HG03521 (cell line): ENCODE results near the gene SH3BGR.
"Not testable (repeated sequence)": the region's sequence is repeated elsewhere in the genome, so short reads cannot be mapped to it uniquely, and the experiment has no call there.

Source experiments
- ATAC-seq: cut with Tn5 transposase; IDR thresholded peaks from one replicate; pipeline ENCODE4 v1.9.1; 2021; ENCODE audit warnings: mild to moderate bottlenecking, moderate library complexity; ENCODE audit not compliant: unreplicated experiment

Gene SH3BGR

DNA sequence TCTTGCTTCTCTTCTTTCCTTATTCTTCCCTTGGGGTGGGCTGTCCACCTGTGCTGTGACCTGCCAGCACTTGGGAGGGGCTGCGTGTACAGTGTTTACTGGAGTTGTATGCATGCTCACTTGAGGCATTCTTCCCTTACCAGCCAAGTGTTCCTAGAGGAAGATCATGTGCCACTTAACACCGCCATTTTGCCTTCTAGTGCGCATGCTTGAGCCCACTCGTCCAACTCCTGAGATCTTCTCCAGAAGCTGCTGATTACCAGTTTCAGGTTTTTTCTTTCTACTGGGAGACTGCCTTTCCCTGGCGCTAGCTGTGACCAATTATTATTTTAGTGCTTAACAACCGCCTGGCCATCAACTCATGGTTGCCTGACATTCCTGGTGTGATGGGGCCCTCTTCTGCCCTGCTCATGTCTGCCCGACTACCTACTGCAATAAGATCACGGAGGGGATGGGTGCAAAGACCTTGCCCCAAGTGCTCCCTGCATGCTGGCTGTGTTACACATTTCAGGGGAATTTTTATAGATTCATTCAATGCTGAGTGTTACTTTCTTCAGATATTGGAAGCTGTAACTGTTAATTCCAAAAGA is 86.8 kb downstream of the SH3BGR start:
- ATAC-seq = no peak

DNA sequence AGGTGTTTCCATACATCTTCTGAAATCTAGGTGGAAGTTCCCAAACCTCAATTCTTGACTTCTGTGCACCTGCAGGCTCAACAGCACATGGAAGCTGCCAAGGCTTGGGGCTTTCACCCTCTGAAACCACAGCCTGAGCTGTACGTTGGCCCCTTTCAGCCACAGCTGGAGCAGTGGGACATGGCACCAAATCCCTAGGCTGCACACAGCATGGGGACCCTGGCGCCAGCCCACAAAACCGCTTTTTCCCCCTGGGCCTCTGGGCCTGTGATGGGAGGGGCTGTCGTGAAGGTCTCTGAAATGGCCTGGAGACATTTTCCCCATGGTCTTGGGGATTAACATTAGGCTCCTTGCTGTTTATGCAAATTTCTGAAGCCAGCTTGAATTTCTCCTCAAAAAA is 88.6 kb downstream of the SH3BGR start:
- not testable (repeated sequence) for ATAC-seq

DNA sequence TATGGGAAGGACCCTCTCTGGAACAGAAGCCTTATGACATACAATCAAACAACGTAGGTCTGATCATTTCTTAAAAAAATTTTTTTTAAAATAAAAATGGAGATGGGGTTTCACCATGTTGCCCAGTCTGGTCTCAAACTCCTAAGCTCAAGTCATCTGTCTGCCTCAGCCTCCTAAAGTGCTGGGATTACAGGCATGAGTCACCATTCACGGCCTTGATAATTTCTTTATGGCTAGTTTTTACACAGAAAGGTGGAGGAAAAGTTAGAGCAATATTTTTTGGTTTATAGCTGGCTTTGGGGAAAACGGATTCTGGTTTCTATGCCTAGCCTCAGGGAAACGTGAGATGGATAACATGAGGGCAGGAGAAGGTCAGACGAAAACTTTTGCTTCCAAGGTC is 91.0 kb downstream of the SH3BGR start:
- no peak for ATAC-seq

DNA sequence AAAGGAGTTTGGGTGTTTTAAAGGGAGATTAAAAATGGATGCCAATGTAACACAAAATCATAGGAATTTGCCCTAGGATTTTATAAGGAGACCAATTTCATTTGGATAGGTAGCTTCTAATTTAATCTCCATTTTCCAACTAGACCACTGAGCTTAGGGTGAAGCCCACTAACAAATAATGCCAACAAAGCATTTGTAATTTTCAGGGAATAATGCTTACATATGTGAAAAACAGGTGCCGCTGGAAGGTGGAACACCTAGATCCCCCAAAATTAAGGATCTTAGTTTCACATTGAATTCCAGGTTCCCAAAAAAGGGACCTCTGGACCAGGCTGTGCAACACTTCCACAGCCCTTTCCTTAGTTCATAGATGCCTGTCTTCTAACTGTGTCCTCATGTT is 94.8 kb downstream of the SH3BGR start:
- no peak for ATAC-seq

DNA sequence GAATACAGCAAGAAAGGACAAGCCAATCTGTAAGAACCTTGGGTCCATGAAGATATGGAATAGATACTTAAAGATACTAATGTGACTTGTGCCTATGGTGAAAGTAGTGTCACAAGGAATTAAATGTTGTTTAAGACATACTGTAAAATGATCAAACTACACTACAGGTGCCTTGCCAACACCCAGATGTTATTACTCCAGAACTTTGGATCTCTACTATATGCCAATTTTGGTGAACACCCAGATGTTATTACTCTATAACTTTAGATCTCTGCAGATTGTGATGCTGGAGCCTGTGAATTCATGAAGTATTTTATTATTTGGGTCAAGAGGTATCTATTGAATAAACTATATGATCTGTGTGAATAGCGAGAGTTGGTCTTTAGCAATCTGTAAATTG is 101.1 kb downstream of the SH3BGR start:
- no peak for ATAC-seq

DNA sequence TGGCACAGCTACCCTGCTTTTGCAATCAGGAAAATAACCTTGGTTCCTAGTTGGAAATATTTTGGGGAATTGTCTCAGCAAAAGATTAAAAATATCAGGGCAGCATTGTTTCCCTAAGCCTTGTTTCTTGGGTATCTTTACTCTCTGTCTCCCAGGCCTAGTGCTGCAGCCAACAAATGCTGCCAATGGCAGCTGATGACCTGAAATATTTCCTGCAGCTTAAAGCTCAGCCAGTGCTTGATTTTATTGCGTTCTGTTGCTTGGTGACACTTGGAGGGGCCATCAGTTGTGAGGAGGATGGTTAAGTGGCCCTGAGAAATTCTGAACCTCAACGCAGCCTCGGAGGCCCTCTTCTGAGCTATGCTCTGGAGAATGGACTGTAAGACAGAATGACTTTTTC is 101.6 kb downstream of the SH3BGR start:
- no peak for ATAC-seq

DNA sequence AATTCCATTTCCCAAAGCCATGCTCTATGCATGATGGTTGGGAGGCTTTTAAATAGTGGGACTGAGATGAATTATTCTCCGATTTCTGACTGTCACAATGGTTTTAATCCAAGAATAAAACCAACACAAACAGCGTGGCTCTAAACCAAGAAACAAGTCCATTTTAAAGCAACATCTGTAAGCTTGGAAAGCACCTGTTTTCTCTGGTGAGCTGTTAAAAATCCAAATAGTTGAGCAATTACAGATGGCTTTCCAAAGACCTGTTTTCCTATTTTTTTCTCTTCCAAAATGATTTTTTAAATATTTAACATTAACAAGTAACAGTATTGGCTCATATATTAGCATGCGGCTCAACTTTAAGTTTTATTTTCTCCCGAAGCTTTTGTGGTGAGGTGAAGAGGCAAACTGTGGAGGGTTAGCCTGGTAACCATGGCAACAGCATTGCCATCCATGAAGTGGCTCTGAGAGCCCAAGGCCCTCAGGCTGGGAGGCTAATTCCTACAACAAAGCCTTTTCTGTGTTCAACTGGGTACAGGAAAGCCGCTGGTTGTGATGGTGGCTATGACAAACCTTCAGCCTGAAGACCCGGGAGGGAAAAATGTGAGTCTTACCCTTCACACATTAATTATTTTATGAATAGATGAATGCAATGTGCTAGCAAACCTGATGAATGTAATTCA is 104.3 kb downstream of the SH3BGR start:
- no peak for ATAC-seq

DNA sequence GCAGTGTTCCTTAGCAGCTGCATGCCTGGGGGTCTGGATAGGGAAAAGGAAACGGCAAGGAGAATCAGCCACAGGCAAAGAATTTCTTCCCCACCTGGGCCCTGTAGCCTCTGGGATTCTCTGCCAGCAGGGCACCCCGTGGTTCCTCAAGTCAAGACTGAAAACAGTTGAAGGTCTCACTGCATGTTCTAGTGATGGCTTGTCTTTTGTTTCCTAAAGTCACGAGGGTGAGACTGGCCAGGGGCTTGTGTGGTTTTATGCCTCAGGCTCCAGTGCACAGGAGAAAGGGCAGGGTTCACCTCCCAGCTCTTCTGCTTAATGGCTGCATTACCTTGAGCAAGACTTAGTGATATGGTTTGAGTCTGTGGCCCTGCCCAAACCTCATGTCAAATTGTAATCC is 107.7 kb downstream of the SH3BGR start:
- ATAC-seq = no peak

DNA sequence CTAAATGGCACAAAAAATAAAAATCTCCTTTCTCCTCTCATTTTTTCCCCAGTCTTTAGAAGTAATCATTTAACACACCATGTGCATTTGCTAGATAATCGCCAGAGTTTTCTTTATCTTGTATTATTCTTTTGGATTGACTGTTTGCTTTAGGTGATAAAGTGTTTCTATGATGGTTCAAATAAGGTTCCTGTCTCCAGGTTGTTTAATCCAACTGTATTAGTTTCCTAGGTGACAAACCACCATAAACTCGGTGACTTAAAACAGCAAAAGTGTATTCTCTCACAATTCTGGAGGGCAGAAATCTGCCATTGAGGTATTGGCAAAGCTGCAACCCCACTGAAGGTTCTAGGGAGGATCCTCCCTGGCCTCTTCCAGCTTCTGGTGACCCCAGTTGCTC is 109.4 kb downstream of the SH3BGR start:
- ATAC-seq = no peak

DNA sequence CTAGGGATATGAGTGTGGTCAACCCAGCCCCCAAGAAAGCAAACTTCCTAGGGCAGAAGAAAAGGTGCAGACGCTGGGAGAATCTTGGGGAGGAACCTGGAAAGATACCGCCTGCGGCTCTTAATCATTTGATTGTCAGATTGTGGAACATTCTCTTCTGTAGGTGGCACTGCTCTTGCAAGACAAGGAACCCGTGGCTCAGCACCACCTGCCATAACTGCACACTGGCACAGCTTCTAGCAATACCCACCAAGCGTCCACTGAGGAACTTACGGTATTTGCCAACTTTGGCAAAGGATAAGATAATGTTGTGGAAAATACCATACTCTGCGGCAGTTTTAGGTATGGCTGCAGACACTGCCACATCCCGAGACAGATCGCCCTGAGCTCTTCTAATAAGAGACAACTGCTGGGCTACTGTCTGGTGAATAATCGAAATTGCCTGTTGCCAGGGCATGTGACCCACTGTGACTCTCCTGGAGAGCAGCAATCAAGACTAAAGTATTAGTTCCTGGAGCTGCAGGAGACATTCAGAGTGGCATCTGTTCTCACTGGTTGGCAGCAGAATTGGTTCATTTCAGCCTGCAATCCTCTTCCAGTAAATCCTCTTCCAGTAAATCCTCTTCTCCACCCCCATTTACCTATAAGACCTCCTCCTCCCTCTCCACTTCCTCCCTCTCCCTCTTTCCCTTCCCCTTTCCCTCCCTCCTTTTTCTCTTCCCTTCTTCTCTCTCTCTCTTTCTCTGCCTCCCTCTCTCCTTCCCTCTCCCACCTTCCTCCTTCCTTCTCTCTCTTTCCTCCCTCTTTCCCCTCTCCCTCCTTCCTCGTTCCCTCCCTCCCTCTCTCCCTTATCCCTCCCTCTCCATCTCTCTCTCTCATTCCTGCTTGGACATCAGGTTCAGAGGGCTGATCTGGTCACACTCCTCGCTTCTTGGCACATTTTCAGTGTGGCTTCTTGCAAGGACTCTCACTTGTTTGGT is 111.3 kb downstream of the SH3BGR start:
- ATAC-seq = no peak

DNA sequence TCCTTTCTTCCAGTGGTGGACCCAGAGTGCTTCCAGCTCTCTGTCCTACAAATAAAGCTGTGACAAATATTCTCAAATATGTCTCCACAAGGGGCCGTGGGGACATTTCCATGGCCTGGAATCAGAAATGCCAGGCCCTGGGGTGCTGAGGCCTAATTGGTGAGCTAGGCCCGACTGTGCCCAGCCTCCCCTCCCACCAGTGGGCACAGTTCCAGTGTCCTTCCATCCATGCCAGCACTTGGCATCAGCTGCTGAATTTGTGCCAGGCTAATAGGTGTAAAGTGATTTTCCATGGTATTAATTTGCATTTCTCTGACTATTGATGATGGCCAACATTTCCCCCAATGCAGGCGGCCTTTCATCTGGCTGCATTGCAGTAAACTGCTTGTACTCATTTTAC is 112.4 kb downstream of the SH3BGR start:
- no peak for ATAC-seq
